Fibroblast of peridontal ligament (primary cell): Measurements from ENCODE around the gene ZMAT2.
A peak's percentile ranks its signal among the peaks of the same experiment; 100 is the strongest.
"Not testable (repeated sequence)": the region's sequence is repeated elsewhere in the genome, so short reads cannot be mapped to it uniquely, and the experiment has no call there.

Experiments used
- DNase-seq: peaks from one replicate; pipeline ENCODE4 v3.0.0-alpha.2; 2010; ENCODE audit errors: extremely low read depth

ZMAT2 gene, protein sequence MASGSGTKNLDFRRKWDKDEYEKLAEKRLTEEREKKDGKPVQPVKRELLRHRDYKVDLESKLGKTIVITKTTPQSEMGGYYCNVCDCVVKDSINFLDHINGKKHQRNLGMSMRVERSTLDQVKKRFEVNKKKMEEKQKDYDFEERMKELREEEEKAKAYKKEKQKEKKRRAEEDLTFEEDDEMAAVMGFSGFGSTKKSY

DNA sequence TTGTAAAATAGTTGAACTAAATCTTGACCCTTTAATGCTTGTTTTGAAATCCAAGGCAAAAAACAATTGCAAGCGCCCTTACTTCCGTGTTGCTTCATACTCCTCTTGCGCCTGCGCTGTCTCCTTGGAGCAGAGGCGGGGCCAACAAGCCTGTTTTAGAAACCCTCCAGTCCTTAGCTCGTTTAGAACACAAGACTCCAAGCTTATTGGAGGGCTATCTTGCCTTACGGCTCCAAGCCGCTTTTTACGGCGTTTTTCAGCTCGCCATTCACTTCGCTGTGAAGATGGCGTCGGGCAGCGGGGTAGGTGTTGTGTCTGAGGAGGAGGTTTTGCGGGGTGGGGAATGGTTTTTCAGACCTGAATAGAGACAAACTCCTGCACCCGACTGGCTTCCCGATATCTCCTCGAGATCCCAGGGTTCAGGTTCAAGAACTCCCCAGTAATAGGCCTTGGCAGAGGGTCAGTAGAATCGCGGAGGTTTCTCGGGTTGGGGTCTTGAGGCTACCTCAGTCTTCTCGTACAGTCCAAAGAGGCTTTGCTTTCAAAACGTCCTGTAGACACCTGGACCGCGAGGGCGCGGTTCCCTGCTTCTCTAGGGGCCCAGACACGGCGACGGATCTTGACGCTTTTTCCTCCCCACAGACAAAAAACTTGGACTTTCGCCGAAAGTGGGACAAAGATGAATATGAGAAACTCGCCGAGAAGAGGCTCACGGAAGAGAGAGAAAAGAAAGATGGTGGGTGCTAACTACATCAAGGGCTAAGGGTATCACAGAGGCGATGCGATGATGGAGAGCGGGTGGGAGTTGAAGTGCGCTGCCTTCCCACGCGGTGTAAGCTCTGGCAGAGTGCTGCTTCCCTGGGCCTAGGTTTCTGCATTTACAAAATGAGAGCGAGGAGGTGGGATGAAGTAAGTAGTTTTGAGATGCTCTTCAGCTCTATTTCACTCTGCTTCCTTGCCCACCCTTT lies at the start of gene ZMAT2:
TSS of gene ZMAT2 (plus strand) at position 271 of the 968 bp plus-strand sequence. CDS start at position 285, 14 bp downstream.
- DNase-seq, result peak; percentile 99

DNA sequence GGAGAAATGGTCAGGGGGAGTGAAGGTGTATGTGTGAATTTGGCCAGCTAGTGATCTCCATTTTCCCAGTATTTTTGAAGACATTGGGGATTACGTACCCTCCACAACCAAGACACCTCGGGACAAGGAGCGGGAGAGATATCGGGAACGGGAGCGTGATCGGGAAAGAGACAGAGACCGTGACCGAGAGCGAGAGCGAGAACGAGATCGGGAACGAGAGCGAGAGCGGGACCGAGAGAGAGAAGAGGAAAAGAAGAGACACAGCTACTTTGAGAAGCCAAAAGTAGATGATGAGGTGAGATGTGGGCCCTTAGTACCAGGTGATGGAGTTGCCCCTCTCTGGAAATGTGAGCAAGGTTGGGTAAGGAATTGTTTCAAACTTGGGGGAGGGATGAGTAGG lies 41.4 kb upstream of the ZMAT2 start:
- no peak for DNase-seq

DNA sequence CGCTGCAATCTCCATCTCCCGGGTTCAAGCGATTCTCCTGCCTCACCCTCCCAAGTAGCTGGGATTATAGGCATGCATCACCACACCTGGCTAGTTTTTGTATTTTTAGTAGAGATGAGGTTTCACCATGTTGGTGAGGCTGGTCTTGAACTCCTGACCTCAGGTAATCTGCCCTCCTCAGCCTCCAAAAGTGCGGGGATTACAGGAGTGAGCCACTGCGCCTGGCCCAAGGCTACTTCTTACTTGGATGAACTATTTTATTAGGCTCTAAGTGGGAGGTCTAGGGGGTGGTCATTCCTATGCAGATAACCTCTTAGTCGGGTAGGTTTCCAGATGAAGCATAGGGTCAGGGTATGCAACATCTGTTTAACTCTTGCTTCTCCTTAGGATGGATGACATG lies 39.9 kb upstream of the ZMAT2 start:
- DNase-seq, result not testable (repeated sequence)

DNA sequence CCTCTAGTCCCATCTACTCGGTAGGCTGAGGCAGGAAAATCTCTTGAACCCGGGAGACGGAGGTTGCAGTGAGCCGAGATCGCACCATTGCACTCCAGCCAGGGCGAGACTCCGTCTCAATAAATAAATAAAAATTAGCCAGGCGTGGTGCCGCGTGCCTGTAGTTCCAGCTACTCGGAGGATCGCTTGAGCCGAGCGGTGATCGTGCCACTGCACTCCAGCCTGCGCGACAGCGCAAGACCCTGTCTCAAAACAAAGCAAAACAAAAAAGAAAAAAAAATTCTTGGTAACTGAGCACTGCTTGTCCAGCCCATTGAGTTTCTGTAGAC lies 36.3 kb upstream of the ZMAT2 start:
- DNase-seq, result no peak

DNA sequence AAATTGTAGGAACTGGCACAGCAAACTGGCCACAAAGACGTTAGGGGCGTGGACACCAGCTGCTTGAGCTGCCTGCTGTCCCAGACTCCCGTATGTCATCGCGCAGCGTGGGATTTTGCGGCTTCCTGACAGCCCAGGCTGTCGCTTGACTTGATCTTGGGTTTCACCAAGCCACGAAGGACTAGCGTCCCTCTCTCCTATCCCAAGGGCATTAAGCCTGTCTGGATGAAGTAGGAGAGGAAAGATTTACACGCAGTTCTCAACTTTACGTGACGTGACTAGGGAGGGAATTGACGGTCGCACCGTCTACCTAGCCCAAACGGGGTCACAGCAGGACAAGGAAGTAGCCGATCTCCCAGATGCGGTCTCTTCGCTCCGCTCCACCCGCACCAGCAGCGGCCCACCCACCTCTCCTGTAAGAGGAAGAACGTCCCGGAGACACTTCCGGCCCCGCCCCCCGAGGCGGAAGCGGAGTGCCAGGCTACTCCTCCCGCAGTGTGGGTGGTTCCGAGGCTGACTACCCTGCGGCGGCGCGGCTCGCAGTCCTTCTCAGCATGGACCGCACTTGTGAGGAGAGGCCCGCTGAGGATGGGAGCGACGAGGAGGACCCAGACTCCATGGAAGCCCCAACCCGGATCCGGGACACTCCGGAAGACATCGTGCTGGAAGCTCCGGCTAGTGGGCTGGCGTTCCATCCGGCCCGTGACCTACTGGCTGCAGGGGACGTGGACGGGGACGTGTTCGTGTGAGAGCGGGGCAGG lies 35.7 kb upstream of the ZMAT2 start, which contains the start of gene WDR55:
TSS of gene WDR55 (plus strand) at position 546 of the 761 bp plus-strand sequence. CDS start at position 555, 9 bp downstream.
- peak; percentile 83 for DNase-seq

DNA sequence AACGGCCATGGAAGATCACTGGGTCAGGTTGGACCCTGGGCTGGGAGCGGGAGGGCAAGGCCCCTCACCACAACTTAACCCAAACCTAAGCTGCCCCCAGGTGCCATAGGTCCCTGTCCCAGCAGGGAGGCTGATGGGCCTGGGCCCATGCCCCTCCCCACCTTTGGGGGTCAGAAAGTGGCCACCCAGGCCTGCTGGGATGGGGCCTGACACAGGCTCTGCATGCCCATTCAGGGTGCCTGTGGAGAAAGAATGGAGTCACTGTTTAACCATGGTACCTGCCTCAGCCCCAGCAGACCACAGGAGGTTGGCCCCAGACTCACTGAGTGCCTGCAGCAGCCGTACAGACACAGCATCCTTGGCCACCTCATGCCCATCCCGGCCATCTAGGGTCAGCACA lies 29.2 kb upstream of the ZMAT2 start:
- not testable (repeated sequence) for DNase-seq

DNA sequence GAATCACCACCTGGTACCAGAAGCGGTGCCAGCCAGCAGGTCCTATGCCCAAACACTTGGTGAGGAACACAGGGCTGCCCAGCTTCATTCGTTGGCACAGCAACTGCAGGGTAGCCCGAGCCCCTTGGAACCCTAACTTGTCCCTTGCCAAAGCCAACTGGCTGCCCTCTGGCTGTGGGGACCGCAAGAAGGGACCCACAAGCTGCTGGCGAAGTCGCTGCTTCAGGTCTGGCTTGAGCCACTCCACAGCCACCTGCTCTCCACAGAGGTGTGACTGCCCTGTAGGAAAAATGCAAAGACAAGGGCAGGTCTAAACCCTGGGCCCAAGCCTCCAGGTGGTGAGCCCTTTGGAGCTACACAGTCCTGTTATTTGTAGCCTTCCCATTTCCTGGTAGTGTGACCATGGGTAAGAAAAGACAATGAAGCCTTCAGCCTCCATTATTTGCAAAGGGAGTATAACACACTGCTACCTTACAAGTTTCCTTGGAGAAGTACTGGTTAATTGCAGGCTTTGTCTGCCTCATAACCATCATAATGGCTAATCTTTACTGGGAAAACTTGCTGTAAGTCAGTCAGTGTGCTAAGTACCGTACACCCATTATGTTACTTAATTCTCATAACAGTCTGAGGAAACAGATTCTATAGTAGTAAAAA lies 28.6 kb upstream of the ZMAT2 start:
- DNase-seq, result no peak

DNA sequence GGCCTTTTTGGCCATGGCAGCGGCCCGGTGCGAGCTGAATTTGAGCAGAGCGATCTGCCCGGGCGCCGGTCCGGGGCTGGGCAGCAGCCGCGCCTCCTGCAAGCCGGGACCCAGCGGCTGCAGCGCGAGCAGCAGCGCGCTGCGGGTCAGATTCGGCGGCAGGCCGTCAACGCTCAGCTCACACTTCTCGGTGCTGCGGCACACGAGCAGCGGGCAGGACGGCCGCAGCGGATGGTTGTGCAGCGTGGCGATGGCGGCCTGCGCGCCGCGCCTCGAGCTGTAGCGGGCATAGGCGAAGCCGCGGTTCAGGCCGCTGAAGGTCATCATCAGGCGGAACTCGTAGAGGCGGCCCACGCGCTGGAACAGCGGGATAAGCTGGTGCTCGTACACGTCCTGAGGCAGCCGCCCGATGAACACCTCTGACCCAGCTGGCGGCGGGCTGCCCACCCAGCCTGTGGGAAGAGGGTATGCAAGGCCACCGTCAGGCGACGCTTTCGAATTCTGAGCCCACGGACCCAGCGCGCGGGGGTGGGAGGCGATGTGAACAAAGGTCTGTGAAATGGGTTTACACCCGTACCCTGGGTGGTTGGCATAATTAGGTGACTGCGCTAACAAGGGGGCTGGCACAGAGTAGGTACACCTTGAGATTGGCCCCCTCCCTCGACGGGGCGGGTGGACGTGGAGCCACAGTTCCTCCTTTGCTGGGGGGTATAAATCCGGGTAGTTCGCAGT lies 27.6 kb upstream of the ZMAT2 start:
- DNase-seq, result no peak

DNA sequence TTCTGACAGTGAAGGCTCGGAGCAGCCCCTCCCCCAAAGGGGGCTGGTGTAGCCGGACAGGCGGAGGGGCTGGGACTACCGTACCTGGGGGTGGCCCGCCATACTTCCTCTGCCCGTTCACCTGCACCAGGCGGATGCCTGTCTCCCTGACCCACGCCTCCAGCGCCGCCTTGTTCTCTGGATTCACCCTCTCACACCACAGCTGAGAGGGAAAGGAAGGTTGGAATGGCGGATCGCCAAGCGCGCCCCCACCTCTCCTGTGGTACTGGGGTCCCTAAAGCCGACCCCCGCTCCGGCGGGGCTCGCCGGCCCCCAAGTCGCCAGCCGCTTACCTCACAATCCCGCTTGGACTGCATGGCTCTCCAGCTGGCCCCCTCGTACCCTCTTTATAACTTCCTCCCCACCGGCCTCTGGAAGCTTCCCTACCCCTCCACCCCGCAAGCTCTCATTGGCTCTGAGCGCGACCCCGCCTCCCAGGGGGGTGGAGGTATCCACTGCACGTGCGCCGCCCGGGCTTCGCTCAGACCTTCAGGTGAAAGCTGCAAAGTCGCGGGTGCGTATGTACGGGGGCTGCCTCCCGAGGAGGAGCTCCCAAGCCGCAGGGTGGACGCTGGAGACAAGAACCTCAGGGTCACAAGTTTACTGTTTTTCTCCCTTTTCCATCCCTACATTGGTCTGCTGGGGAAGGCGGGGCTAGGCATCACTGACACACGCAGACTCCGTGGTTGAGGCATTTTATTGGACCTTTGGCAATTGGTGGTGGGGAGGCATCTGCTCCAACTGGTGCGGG lies 26.9 kb upstream of the ZMAT2 start, which contains the start of gene DND1:
TSS of gene DND1 (minus strand) at position 390 of the 790 bp plus-strand sequence. CDS start at position 356, 34 bp downstream.
- no peak for DNase-seq

DNA sequence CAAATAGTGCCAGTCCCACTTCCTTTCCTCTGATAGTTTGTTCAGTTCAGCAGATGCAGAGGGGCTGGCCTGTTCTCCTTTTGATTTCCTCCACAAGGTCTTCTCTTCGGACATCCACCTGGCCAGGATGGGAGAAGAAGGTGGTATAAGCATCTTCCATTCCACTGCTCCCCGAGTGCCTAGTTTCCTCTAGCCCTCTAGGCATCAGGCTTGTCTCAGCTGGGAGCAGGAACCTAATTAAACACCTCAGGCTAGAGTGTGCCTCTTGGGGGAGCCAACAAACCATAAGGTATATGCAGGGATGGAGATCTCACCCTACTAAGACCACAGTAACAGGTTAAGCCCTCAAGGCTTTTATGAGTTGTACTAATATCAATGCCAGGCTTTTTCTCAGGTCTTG lies 26.0 kb upstream of the ZMAT2 start:
- no peak for DNase-seq

DNA sequence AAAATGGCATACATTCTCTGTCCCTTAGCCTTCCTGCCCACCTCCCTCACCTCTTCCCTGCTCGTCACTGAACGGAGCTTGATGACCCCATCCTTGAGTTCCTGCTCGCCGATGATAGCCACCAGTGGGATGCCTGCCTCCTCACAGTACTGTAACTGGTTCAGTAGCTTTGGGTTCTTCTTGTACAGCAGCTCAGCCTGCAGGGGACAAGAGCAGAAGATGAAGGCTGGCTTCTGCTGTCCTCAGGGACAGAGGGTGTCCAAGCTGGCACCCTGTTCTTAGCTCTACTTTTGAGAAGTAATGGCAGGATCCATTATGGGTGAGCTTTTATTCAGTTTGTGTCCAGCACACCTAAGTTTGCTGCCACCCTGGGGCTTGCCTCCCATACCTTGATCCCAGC lies 25.6 kb upstream of the ZMAT2 start:
- no peak for DNase-seq

DNA sequence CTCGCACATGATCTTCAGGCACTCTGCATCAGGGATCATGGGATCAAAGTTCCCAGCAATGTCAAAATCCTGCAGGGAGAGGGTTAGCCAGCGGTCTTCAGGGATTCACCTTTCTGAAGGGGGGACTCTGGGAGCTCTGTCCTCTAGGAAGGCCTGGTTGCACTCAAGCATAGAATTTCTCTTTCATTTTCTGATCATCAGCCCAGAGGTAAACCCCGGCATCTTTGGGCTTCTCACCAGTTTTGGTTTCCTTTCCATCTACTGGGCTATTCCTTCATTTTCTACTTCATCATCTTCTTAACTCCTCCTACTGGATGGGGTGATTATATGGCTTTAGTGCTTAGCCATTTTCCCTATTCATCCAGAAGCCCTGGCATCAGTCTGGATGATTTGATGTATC lies 22.3 kb upstream of the ZMAT2 start:
- DNase-seq, result no peak

DNA sequence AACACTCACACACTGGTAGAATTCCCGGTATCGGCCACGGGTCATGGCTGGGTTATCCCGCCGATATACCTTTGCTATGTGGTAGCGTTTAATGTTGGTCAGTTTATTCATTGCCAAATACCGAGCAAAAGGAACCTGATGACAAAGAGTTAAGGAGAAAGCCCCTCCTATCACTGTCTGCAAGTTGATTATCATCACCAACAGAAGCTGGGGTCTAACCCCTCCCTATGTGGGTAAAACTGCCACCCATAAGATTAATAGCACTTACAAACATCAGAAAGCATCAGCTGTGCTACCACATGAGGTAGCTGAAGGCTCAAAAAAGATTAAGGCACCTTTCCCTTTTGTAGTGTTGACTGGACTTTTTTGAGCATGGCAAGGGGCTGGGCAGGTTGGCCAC lies 21.3 kb upstream of the ZMAT2 start:
- DNase-seq, result no peak

DNA sequence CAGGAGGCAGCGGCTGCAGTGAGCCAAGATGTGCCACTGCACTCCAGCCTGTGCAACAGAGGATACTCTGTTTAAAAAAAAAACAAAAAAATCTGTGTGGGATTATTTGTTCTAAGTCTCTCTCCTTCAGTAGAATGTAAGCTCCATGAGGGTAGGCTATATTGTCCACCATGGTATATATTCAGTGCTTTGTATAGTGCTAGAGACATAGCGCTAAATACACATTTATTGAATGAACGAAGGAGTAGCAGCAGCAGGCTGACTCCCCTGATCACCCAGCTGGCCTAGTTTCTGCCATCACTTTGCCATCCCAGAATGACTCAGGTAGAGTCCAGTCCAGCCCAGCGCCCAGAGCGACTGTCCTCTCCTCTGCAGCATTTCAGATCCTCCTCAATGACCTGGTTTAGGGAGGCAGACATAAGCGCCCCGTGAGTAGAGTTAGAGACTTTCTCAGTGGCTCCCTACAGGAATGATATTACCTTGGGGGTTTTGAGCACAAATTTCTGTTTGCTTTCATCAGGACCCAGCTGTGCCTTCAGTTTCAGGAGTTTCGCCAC lies 9.8 kb upstream of the ZMAT2 start:
- no peak for DNase-seq

DNA sequence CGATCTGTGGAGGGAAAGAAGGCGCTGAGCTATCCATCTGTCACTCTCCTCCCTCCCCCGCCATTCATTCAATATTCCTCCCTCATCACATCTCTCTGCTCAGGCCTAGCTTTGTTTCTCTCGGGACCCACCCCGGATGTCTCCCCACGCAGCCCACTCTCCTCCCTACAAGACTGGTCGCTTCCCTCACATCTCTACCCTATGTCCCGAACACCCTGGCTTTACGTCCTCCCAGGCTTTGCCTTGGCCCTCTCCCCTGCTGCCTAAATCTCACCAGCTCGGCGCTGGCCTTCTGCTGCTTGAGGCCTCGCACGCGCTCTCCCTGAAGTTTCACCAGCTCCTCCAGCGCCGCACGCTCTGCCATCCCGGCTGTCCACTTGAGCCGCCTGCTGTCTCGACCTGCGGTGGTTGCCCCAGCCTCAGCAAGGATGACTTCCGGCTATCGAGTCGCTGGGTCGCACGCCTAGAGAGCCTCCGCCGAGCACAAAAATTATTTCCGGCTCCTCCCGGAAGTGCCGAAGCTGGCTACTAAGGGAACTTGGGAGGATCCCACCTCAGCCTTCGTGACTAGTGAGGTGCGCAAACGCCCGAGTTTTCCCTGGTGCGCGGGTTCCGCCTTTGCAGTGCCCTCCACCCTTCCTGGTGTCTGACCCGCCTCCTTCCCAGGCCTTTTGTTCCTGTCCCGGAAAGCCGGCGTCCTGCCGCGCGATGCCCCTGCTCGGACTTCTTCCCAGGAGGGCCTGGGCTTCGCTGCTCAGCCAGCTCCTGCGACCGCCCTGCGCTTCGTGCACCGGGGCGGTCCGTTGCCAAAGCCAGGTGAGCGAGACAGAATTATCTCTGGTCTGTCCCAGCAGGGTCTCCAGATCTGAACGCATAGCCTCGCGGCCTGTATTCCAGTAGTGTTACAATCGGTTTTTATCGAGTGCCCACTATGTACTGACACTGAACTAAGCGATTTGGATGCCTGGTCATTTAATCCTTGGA lies 9.0 kb upstream of the ZMAT2 start, which contains the start of the genes HARS1 and HARS2:
TSS of gene HARS1 (minus strand) at position 430 of the 984 bp plus-strand sequence. CDS start at position 364, 66 bp downstream.
TSS of gene HARS2 (plus strand) at position 515 of the 984 bp plus-strand sequence. CDS start at position 709, 194 bp downstream.
- peak; percentile 94 for DNase-seq

DNA sequence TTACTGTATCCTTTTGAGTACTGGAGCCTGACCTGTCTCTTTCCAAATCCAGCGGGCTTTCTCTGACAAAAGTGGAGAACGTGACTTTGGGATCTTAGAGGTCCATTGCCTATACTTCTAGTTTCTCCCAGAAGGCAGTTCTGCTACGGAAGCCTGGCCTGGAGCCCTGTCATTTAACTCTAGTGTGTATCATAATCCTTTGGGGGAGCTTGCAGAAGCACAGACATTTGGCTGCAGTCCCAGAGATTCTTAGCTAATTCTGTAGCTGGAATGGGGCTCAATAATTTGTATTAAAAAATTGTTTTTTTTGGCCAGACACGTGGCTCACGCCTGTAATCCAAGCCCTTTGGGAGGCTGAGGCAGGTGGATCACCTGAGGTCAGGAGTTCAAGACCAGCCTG lies 6.0 kb upstream of the ZMAT2 start:
- DNase-seq, result no peak

DNA sequence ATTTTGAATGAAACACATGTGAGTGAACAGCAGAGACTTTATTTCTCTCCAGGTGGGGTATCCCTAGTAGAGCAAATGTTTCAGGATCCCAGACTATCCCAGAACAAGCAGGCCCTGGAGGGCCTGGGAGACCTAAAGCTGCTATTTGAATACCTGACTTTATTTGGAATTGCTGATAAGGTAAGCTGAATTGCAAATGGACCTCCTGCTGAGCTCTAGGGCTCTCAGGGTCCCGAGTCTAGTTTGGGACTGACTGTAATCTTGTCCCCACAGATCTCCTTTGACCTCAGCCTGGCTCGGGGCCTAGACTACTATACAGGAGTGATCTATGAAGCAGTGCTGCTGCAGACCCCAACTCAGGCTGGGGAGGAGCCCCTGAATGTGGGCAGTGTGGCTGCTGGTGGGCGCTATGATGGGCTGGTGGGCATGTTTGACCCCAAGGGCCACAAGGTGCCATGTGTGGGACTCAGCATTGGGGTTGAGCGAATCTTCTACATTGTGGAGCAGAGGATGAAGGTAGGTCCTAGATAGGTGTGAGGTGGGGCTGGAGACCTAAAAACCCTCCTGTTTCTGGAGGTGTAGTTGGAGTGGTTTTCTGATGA lies 3.3 kb upstream of the ZMAT2 start:
- no peak for DNase-seq

DNA sequence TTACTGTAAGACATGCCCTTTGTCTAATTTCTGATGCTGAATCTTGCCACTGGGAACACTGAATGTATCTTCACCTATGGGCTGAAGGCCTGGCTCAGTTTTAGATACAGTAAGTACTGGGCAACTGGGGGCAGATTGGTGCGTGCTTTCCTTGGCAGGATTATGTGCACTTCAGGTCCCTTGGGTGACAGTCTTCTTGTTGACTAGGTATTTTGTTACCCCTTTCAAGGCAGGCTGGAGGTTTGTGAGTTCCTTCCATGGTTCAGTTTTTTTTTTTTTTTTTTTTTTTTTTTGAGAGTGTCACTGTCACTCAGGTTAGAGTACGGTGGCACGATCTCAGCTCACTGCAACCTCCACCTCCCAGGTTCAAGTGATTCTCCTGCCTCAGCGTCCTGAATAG lies 7.6 kb downstream of the ZMAT2 start:
- DNase-seq, result no peak
